Inflammatory macrophage treated with lipopolysaccharide for 4 hours (primary cell): ENCODE results near the gene GOLGA6L7.
A peak's percentile ranks its signal among the peaks of the same experiment; 100 is the strongest.
"Not testable (repeated sequence)": the region's sequence is repeated elsewhere in the genome, so short reads cannot be mapped to it uniquely, and the experiment has no call there.

Experiments used
- DNase-seq: peaks from one replicate; pipeline ENCODE4 v3.0.0-alpha.2; 2020

GOLGA6L7 gene

GRCh38 chr15:28840285-28840684, 8.2 kb downstream of the GOLGA6L7 start:
- DNase-seq, result not testable (repeated sequence)

GRCh38 chr15:28834957-28835585, 13.4 kb downstream of the GOLGA6L7 start:
- not testable (repeated sequence) for DNase-seq

- DNase-seq, result peak; percentile 67
Observed at GRCh38 chr15:28831897-28832587, 16.4 kb downstream of the GOLGA6L7 start.

GRCh38 chr15:28821420-28821819, 27.0 kb downstream of the GOLGA6L7 start:
- DNase-seq, result not testable (repeated sequence)

GRCh38 chr15:28819930-28820295, 28.5 kb downstream of the GOLGA6L7 start:
- DNase-seq, result not testable (repeated sequence)

- not testable (repeated sequence) for DNase-seq
Observed at GRCh38 chr15:28819019-28819929, 29.2 kb downstream of the GOLGA6L7 start.

- DNase-seq, result not testable (repeated sequence)
Observed at GRCh38 chr15:28818168-28818567, 30.3 kb downstream of the GOLGA6L7 start.

- not testable (repeated sequence) for DNase-seq
Observed at GRCh38 chr15:28814059-28814458, 34.4 kb downstream of the GOLGA6L7 start.

- not testable (repeated sequence) for DNase-seq
Observed at GRCh38 chr15:28813392-28813791, 35.1 kb downstream of the GOLGA6L7 start.

GRCh38 chr15:28811852-28812550, 36.4 kb downstream of the GOLGA6L7 start:
- not testable (repeated sequence) for DNase-seq

GRCh38 chr15:28810444-28810843, 38.0 kb downstream of the GOLGA6L7 start:
- DNase-seq, result not testable (repeated sequence)

- not testable (repeated sequence) for DNase-seq
Observed at GRCh38 chr15:28808136-28808535, 40.3 kb downstream of the GOLGA6L7 start.

- not testable (repeated sequence) for DNase-seq
Observed at GRCh38 chr15:28800366-28800765, 48.1 kb downstream of the GOLGA6L7 start.

- DNase-seq, result not testable (repeated sequence)
Observed at GRCh38 chr15:28798234-28798633, 50.2 kb downstream of the GOLGA6L7 start.

GRCh38 chr15:28794231-28794630, 54.2 kb downstream of the GOLGA6L7 start:
- DNase-seq, result peak; percentile 1
